D721Med (cell line): ENCODE results near the gene NOX4.
"Not testable (repeated sequence)": the region's sequence is repeated elsewhere in the genome, so short reads cannot be mapped to it uniquely, and the experiment has no call there.

Source experiments
- DNase-seq: peaks from one replicate; pipeline ENCODE4 v3.0.0; 2011; ENCODE audit warnings: low spot score; ENCODE audit not compliant: insufficient read length
- FAIRE-seq: peaks from 2 replicates; lab custom pipeline; 2011; peaks lifted over from hg19 to GRCh38; lab: Jason Lieb, UNC
- CTCF ChIP-seq: IDR thresholded peaks from 2 replicates; pipeline ENCODE4 v1.5.1; 2012; ENCODE audit warnings: mild to moderate bottlenecking, control low read depth; ENCODE audit not compliant: insufficient read depth; ENCODE audit errors: missing control alignments

Gene NOX4

GRCh38 chr11:89364856-89365255 lies 126.3 kb downstream of the NOX4 start:
- peak; percentile 100 for FAIRE-seq
- not testable (repeated sequence) for DNase-seq

- no peak for TF ChIP-seq CTCF
- FAIRE-seq, result no peak
- DNase-seq, result no peak
These were observed 129.4 kb downstream of the NOX4 start for GRCh38 chr11:89361734-89362133.

GRCh38 chr11:89359208-89359607 lies 132.0 kb downstream of the NOX4 start:
- FAIRE-seq, result not testable (repeated sequence)

GRCh38 chr11:89358761-89359160 lies 132.4 kb downstream of the NOX4 start:
- no peak for TF ChIP-seq CTCF
- DNase-seq, result no peak
- FAIRE-seq, result peak; percentile 86

More at GRCh38 chr11:89359208-89359607, 132.0 kb downstream of the NOX4 start:
- DNase-seq, result not testable (repeated sequence)

- no peak for FAIRE-seq
These were observed 135.5 kb downstream of the NOX4 start for GRCh38 chr11:89355646-89356045.

GRCh38 chr11:89354513-89354912 lies 136.7 kb downstream of the NOX4 start:
- not testable (repeated sequence) for FAIRE-seq, DNase-seq

More at GRCh38 chr11:89355646-89356045, 135.5 kb downstream of the NOX4 start:
- DNase-seq, result no peak
- no peak for TF ChIP-seq CTCF

- no peak for DNase-seq
- TF ChIP-seq CTCF, result no peak
- no peak for FAIRE-seq
These were observed 144.1 kb downstream of the NOX4 start for GRCh38 chr11:89347071-89347470.

DNA sequence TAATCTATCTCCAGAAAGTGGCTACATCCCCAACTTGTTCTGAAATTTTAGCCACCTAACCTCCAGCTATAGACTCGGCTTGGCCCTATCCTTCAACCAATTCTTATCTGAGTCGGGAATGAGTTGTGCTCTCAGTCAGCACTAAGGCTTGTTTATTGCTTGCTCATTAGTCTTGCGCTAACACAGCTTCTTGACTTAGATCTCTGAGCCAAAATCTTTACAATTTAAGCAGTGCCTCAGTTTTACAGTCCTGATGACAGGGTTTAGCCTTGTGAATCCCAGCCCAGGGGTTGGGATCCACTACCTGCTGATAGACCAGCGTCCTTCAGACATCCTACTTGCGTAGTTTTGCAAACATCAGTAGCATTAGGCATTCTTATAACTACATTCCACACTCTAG lies 144.6 kb downstream of the NOX4 start:
- DNase-seq, result no peak
- TF ChIP-seq CTCF, result no peak
- FAIRE-seq, result no peak

- FAIRE-seq, DNase-seq: not testable (repeated sequence)
These were observed 148.1 kb downstream of the NOX4 start for GRCh38 chr11:89342880-89343572.

DNA sequence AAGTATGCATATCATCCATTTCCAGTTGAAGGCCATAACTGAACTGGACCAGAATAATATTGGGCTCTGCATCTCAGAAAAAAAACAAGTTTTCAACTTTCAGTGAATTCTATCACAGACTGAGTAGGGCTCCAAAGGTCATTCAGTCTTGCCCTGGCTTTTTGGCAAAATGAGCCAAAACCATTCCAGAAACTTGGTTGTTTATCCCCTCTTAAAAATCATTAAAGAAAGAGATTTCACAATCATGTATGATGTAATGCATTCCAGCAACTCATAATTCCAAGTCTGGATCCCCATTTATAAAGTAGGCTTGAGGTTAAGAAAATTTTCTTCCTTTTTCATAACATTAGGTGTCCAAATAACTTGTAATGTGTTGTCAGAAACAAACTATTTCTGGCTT lies 150.7 kb downstream of the NOX4 start:
- not testable (repeated sequence) for FAIRE-seq, DNase-seq

DNA sequence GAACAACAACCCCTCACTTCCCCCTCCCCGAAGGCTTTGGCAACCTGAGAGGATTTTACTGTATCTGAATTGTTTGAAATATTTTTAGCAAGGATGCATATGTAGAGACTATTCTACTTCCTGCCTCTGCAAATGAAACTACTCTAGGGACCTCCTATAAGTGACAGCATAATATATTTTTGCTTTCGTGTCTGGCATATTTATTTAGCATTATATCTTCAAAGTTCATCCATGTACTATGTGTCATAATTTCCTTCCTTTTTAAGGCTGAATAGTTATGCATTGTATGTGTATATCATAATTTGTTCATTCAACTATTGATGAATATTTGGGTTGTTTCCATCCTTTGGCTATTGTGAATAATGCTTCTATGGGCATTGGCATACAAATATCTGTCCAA lies 153.1 kb downstream of the NOX4 start:
- peak; percentile 87 for FAIRE-seq

DNA sequence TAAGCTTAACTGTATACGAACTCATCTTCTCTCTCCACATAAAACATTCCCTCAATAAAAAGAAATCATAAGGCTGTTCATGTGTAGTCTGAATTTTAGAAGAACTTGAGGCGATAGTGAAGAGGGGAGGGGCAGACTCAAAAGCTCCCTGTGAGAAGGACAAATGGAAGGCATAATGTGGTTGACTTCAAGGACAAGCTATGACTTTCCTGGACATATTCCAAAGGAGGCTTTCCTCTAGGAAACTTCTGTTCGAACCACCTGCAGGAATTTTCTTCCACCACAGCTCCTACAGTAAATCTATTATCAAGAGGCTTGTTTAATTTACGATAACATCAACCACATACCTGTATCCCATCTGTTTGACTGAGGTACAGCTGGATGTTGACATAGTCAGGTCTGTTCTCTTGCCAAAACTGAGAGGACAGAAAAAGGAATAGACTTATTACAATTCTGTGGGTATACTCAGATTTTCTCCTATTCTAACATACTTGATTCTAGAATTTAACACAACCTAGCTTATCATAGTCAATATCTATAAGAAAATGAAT lies 154.0 kb downstream of the NOX4 start:
- DNase-seq, result not testable (repeated sequence)
- FAIRE-seq, result peak; percentile 94

More for the DNA sequence above, 153.1 kb downstream of the NOX4 start:
- DNase-seq, result not testable (repeated sequence)
